H1 (cell line): ENCODE data around the gene ZFAND4. TPM values are rescaled to one million over a fixed set of nuclear protein-coding genes. Genes with fewer than 3 reads are reported as not detected.
"Not testable (repeated sequence)": the region's sequence is repeated elsewhere in the genome, so short reads cannot be mapped to it uniquely, and the experiment has no call there.

Source experiments
- CTCF ChIA-PET: fragments of 300-600 bp; sonication (Branson Sonifier 250); formaldehyde crosslinking; loops from one replicate; lab custom pipeline; 2021; ENCODE audit not compliant: partially characterized antibody; lab: Charles Lee
- POLR2A ChIA-PET: fragments of 300-600 bp; sonication (Branson Sonifier 250); formaldehyde crosslinking; loops from one replicate; lab custom pipeline; 2021; ENCODE audit warnings: inconsistent platforms; ENCODE audit not compliant: partially characterized antibody; lab: Charles Lee
- DNase-seq, 2 experiments: peaks; one replicate each; pipeline versions ENCODE4 v3.0.0 to v3.0.0-alpha.2; 2010 to 2022; ENCODE audit warnings: low spot score in 2 of 2, low read depth in 1 of 2, mixed read lengths in 1 of 2
- FAIRE-seq: peaks from 2 replicates; lab custom pipeline; 2011; peaks lifted over from hg19 to GRCh38; lab: Jason Lieb, UNC
- H2AFZ ChIP-seq: 2 replicates; pipeline ENCODE4 v1.8.1; 2012; ENCODE audit warnings: low read length, inconsistent platforms
- H2AK5ac ChIP-seq: 2 replicates; pipeline ENCODE4 v1.6.1; 2013; ENCODE audit warnings: low read depth, low read length
- H2BK120ac ChIP-seq: replicated peaks from 2 replicates; pipeline ENCODE3; 2013; ENCODE audit warnings: low read depth, low read length, inconsistent platforms
- H2BK12ac ChIP-seq: 2 replicates; pipeline ENCODE4 v1.6.1; 2013; ENCODE audit warnings: low read depth, low read length
- H2BK15ac ChIP-seq: 2 replicates; pipeline ENCODE4 v1.6.1; 2013; ENCODE audit warnings: low read length
- H2BK20ac ChIP-seq: 2 replicates; pipeline ENCODE4 v1.6.1; 2013; ENCODE audit warnings: low read length
- H2BK5ac ChIP-seq: 2 replicates; pipeline ENCODE4 v1.6.1; 2013; ENCODE audit warnings: low read depth, low read length
- H3K14ac ChIP-seq: 2 replicates; pipeline ENCODE4 v1.6.1; 2013; ENCODE audit warnings: inconsistent platforms; ENCODE audit not compliant: insufficient read length
- H3K18ac ChIP-seq: 2 replicates; pipeline ENCODE4 v1.6.1; 2013; ENCODE audit warnings: low read length; ENCODE audit errors: extremely low read depth
- H3K23ac ChIP-seq: 2 replicates; pipeline ENCODE4 v1.6.1; 2013; ENCODE audit warnings: inconsistent platforms; ENCODE audit not compliant: insufficient read length
- H3K23me2 ChIP-seq: 2 replicates; pipeline ENCODE4 v1.6.1; 2013; ENCODE audit warnings: low read depth, low read length
- H3K27ac ChIP-seq: 2 replicates; pipeline ENCODE4 v1.6.1; 2011; ENCODE audit warnings: low read depth, low read length, inconsistent platforms
- H3K27me3 ChIP-seq, 4 experiments: replicated peaks in 1 of 4; 1 replicate in 1 of 4; 2 replicates in 3 of 4; pipeline versions ENCODE4 v1.6.1 to v1.8.1; 2011 to 2013; ENCODE audit warnings: low read length in 3 of 4, mild to moderate bottlenecking in 3 of 4, inconsistent platforms in 2 of 4, mixed read lengths in 2 of 4, moderate library complexity in 1 of 4; ENCODE audit not compliant: control insufficient read depth in 3 of 4, insufficient read depth in 3 of 4; ENCODE audit errors: extremely low read depth in 1 of 4
- H3K36me3 ChIP-seq, 4 experiments: 2 replicates each; pipeline versions ENCODE4 v1.6.1 to v1.8.1; 2011 to 2013; ENCODE audit warnings: mild to moderate bottlenecking in 4 of 4, low read length in 3 of 4, moderate library complexity in 2 of 4, control low read depth in 1 of 4, inconsistent platforms in 1 of 4; ENCODE audit not compliant: insufficient read depth in 4 of 4, control insufficient read depth in 2 of 4
- H3K4ac ChIP-seq: replicated peaks from 2 replicates; pipeline ENCODE3; 2013; ENCODE audit warnings: low read length, low read depth, mixed read lengths, inconsistent platforms; ENCODE audit not compliant: insufficient read length
- H3K4me1 ChIP-seq, 4 experiments: replicated peaks in 1 of 4; 1 replicate in 1 of 4; 2 replicates in 3 of 4; pipeline versions ENCODE4 v1.6.1 to v1.8.1; 2011 to 2013; ENCODE audit warnings: low read length in 3 of 4, inconsistent platforms in 2 of 4, mixed read lengths in 1 of 4; ENCODE audit not compliant: insufficient read depth in 4 of 4, control insufficient read depth in 3 of 4
- H3K4me2 ChIP-seq, 2 experiments: 2 replicates each; pipeline versions ENCODE4 v1.6.1 to v1.8.1; 2011 to 2013; ENCODE audit warnings: low read depth in 2 of 2, low read length in 2 of 2, control low read depth in 1 of 2, inconsistent platforms in 1 of 2, mild to moderate bottlenecking in 1 of 2; ENCODE audit not compliant: insufficient read depth in 1 of 2
- H3K4me3 ChIP-seq, 4 experiments: fragments of 200-600, 300-600 bp in 1 of 4; sonication (generic), shearing (Covaris generic), sonication (Bioruptor Twin) in 1 of 4; 2 replicates each; pipeline versions ENCODE4 v1.5.1 to v1.8.1; 2011 to 2016; ENCODE audit warnings: low read length in 4 of 4, low read depth in 3 of 4, control low read depth in 2 of 4, inconsistent platforms in 2 of 4, mild to moderate bottlenecking in 2 of 4, mixed read lengths in 1 of 4, moderate library complexity in 1 of 4; ENCODE audit not compliant: insufficient read depth in 2 of 4; ENCODE audit errors: extremely low read depth in 1 of 4
- H3K56ac ChIP-seq: replicated peaks from 2 replicates; pipeline ENCODE3; 2013; ENCODE audit warnings: low read depth, mild to moderate bottlenecking, mixed read lengths, low read length, inconsistent platforms; ENCODE audit not compliant: insufficient read length
- H3K79me1 ChIP-seq: 2 replicates; pipeline ENCODE4 v1.6.1; 2013; ENCODE audit warnings: low read depth, low read length, control low read depth
- H3K79me2 ChIP-seq, 2 experiments: 2 replicates each; pipeline versions ENCODE4 v1.6.1 to v1.8.1; 2012 to 2013; ENCODE audit warnings: low read length in 2 of 2, mild to moderate bottlenecking in 2 of 2, inconsistent platforms in 1 of 2; ENCODE audit not compliant: insufficient read depth in 2 of 2, control insufficient read depth in 1 of 2
- H3K9ac ChIP-seq, 4 experiments: replicated peaks in 1 of 4; 1 replicate in 1 of 4; 2 replicates in 3 of 4; pipeline versions ENCODE4 v1.6.1 to v1.8.1; 2011 to 2013; ENCODE audit warnings: low read depth in 3 of 4, low read length in 3 of 4, control low read depth in 2 of 4, mild to moderate bottlenecking in 2 of 4, moderate library complexity in 2 of 4, inconsistent platforms in 1 of 4; ENCODE audit errors: extremely low read depth in 1 of 4
- H3K9me3 ChIP-seq, 2 experiments: 2 replicates each; pipeline versions ENCODE4 v1.6.1 to v1.8.1; 2012 to 2013; ENCODE audit warnings: mild to moderate bottlenecking in 2 of 2, moderate library complexity in 2 of 2, control low read depth in 1 of 2, inconsistent platforms in 1 of 2, low read depth in 1 of 2, low read length in 1 of 2, mixed read lengths in 1 of 2; ENCODE audit not compliant: insufficient read depth in 2 of 2
- H4K20me1 ChIP-seq, 2 experiments: replicated peaks in 1 of 2; 2 replicates each; pipeline versions ENCODE3 to v1.8.1; 2011 to 2013; ENCODE audit warnings: inconsistent platforms in 2 of 2, low read length in 2 of 2, mild to moderate bottlenecking in 1 of 2; ENCODE audit not compliant: insufficient read depth in 2 of 2, control insufficient read depth in 1 of 2
- H4K5ac ChIP-seq: 2 replicates; pipeline ENCODE4 v1.6.1; 2013; ENCODE audit warnings: low read length, low read depth, mixed read lengths, inconsistent platforms; ENCODE audit not compliant: insufficient read length
- H4K8ac ChIP-seq: 2 replicates; pipeline ENCODE4 v1.8.0; 2013; ENCODE audit warnings: mild to moderate bottlenecking, moderate library complexity, low read length, inconsistent platforms; ENCODE audit not compliant: insufficient read depth; ENCODE audit errors: extremely low read depth
- H4K91ac ChIP-seq: replicated peaks from 2 replicates; pipeline ENCODE3; 2013; ENCODE audit warnings: low read length, mixed read lengths, inconsistent platforms; ENCODE audit not compliant: insufficient read length
- WGBS, 2 experiments: shearing (Covaris generic) in 1 of 2; methylation state at CpG; one replicate each; pipeline versions ENCODE4 v1.1.6 to v1.1.7; 2013 to 2015; ENCODE audit warnings: low lambda C conversion rate in 2 of 2, mixed read lengths in 2 of 2, inconsistent platforms in 1 of 2, low coverage in 1 of 2, missing lambda C conversion rate in 1 of 2; ENCODE audit not compliant: insufficient replicate concordance in 2 of 2, insufficient coverage in 1 of 2, insufficient read length in 1 of 2; ENCODE audit errors: extremely low coverage in 1 of 2, missing lambda C conversion rate in 1 of 2; 5-methylcytosine and 5-hydroxymethylcytosine counted together
- polyA plus RNA-seq, 7 experiments: library from polyadenylated mRNA; depleted of rRNA in 3 of 7; stranded (reverse) in 5 of 7; unstranded in 2 of 7; fragments of >200 nt in 5 of 7; fragments of 200-250 nt in 2 of 7; gene quantifications; 1 replicate in 5 of 7; 2 replicates in 1 of 7; 4 replicates in 1 of 7; pipeline versions ENCODE4 v1.2.1 to v1.2.3, GENCODE V29; 2011 to 2013; ENCODE audit warnings: missing spikeins in 2 of 7, mixed read lengths in 2 of 7
- total RNA-seq: library from RNA; stranded (reverse); fragmentation: NEBNext Ultra II Directional; extraction: Animal tissue kit (Norgen Biotek cat#: 25700); gene quantifications from 2 replicates; pipeline ENCODE4 v1.2.1, GENCODE V29; 2021

ZFAND4 gene
- total and polyA plus RNA-seq, 2 of the 8 experiments (the other 6 are each of a cell fraction or from before 2014, with no cell fraction given), result 2.8 to 17.8 TPM

GRCh38 chr10:45717642-45718041, 45.1 kb upstream of the ZFAND4 start:
- H3K27me3 ChIP-seq, H3K27ac ChIP-seq, H3K23me2 ChIP-seq, H3K4ac ChIP-seq, H4K91ac ChIP-seq, H2BK12ac ChIP-seq, H3K79me1 ChIP-seq, H3K18ac ChIP-seq, H3K4me3 ChIP-seq, H3K4me2 ChIP-seq, H3K14ac ChIP-seq, H2AFZ ChIP-seq, H4K20me1 ChIP-seq, DNase-seq, H2AK5ac ChIP-seq, H3K36me3 ChIP-seq, CTCF ChIA-PET, H3K23ac ChIP-seq, H3K9ac ChIP-seq, H2BK20ac ChIP-seq, H2BK120ac ChIP-seq, H3K56ac ChIP-seq, H3K9me3 ChIP-seq, H4K8ac ChIP-seq, POLR2A ChIA-PET, H3K79me2 ChIP-seq, H4K5ac ChIP-seq, H2BK5ac ChIP-seq, H3K4me1 ChIP-seq, FAIRE-seq, H2BK15ac ChIP-seq: not testable (repeated sequence)
- WGBS, 2 experiments, result 83% methylated on average over 1 of the region's 1 CpG; no CpG with 5 or more reads in 1 of the 2 experiments

DNA sequence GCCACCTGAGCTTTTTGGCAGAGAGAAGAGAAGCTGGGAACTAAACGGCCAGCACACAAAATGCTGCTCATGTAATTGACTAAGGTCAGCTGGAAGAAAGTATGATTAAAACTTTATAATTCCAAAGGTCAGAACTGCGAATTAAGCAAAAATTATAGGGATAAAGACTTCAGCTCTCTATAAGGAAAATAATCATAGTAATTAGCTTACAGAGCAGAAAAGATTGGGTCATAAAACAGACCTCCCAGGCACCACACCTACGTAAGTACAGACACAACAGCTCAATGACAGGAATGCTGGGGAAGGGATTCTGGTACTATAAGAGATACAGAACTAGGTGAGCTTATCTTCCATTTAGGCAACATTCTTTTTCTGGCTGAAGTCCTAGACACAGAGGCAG, 44.5 kb upstream of the ZFAND4 start:
- H3K9ac ChIP-seq, H4K91ac ChIP-seq, H2BK120ac ChIP-seq, H3K4me2 ChIP-seq, FAIRE-seq, H3K4me1 ChIP-seq, H3K56ac ChIP-seq, H3K23ac ChIP-seq, H3K4ac ChIP-seq, CTCF ChIA-PET, H2BK20ac ChIP-seq, H4K20me1 ChIP-seq, H2AFZ ChIP-seq, H3K9me3 ChIP-seq, H3K14ac ChIP-seq, H3K18ac ChIP-seq, H4K5ac ChIP-seq, H4K8ac ChIP-seq, POLR2A ChIA-PET, H2AK5ac ChIP-seq, H3K36me3 ChIP-seq, DNase-seq, H3K79me2 ChIP-seq, H2BK12ac ChIP-seq, H3K27me3 ChIP-seq, H2BK15ac ChIP-seq, H3K79me1 ChIP-seq, H2BK5ac ChIP-seq, H3K23me2 ChIP-seq, H3K4me3 ChIP-seq, H3K27ac ChIP-seq: not testable (repeated sequence)
- 88% methylated on average over 3 of the region's 3 CpGs; no CpG with 5 or more reads in 1 of the 2 experiments for WGBS, 2 experiments
